ENCODE data around the gene PCNX2.

DNA sequence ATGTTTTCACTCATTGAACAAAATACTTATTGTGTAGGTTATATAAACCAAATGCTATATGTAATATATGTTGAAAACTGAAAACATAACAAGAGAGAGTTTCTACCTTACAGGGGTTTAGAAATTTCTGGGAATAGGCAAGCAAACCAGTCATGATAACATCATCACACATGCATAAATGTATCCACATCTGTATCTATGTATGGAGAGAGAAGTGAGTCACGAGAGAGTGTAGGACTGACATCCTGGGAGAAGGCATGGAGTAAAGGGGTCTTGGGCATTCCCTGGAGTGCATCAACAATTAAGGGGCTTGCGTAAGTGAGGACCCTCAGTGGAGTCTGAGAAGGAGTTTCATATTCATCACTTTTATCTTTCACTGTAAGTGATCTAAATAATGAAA lies 65.5 kb downstream of the PCNX2 start:
- TF ChIP-seq ZBTB7A (IDR thresholded peaks at IDR 0.05; ENCODE audit: low read depth) = no peak
- TF ChIP-seq, protein P1, sequence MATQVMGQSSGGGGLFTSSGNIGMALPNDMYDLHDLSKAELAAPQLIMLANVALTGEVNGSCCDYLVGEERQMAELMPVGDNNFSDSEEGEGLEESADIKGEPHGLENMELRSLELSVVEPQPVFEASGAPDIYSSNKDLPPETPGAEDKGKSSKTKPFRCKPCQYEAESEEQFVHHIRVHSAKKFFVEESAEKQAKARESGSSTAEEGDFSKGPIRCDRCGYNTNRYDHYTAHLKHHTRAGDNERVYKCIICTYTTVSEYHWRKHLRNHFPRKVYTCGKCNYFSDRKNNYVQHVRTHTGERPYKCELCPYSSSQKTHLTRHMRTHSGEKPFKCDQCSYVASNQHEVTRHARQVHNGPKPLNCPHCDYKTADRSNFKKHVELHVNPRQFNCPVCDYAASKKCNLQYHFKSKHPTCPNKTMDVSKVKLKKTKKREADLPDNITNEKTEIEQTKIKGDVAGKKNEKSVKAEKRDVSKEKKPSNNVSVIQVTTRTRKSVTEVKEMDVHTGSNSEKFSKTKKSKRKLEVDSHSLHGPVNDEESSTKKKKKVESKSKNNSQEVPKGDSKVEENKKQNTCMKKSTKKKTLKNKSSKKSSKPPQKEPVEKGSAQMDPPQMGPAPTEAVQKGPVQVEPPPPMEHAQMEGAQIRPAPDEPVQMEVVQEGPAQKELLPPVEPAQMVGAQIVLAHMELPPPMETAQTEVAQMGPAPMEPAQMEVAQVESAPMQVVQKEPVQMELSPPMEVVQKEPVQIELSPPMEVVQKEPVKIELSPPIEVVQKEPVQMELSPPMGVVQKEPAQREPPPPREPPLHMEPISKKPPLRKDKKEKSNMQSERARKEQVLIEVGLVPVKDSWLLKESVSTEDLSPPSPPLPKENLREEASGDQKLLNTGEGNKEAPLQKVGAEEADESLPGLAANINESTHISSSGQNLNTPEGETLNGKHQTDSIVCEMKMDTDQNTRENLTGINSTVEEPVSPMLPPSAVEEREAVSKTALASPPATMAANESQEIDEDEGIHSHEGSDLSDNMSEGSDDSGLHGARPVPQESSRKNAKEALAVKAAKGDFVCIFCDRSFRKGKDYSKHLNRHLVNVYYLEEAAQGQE (IDR thresholded peaks at IDR 0.05; ENCODE audit: low read depth) = no peak
